Activated CD4-positive, alpha-beta T cell treated with anti-CD3 and anti-CD28 coated beads, Interleukin-2, amount 10 ng/mL, durations not matched to agents 7 days and 5 days (primary cell): ENCODE data around the gene TRAF3IP3. TPM values are rescaled to one million over a fixed set of nuclear protein-coding genes. Genes with fewer than 3 reads are reported as not detected.

ENCODE experiments used
- CTCF ChIA-PET: fragments of 350-600 bp; sonication (Branson Sonifier 250); formaldehyde crosslinking; loops from one replicate; lab custom pipeline; 2021; ENCODE audit warnings: antibody characterized with exemption; lab: Charles Lee
- POLR2A ChIA-PET: fragments of 350-600 bp; sonication (Branson Sonifier 250); formaldehyde crosslinking; loops from one replicate; lab custom pipeline; 2021; ENCODE audit warnings: antibody characterized with exemption; lab: Charles Lee
- DNase-seq: peaks from one replicate; pipeline ENCODE4 v3.0.0-alpha.2; 2020
- H3K27ac Mint-ChIP-seq: one replicate; pipeline ENCODE4 v1.8.0; 2021; ENCODE audit warnings: mild to moderate bottlenecking, moderate library complexity, mixed read lengths
- H3K27me3 Mint-ChIP-seq: one replicate; pipeline ENCODE4 v1.8.0; 2021; ENCODE audit warnings: mixed read lengths
- H3K36me3 Mint-ChIP-seq: one replicate; pipeline ENCODE4 v1.8.0; 2021; ENCODE audit warnings: low read depth, mixed read lengths
- H3K4me1 Mint-ChIP-seq: one replicate; pipeline ENCODE4 v1.8.0; 2021; ENCODE audit warnings: mixed read lengths
- H3K4me3 Mint-ChIP-seq: one replicate; pipeline ENCODE4 v1.8.0; 2021; ENCODE audit warnings: mild to moderate bottlenecking, moderate library complexity, mixed read lengths
- H3K9me3 Mint-ChIP-seq: one replicate; pipeline ENCODE4 v1.8.0; 2021; ENCODE audit warnings: mixed read lengths
- total RNA-seq, 2 experiments: library from RNA; stranded (reverse); gene quantifications; one replicate each; pipeline ENCODE4 v1.2.3, GENCODE V29; 2021

TRAF3IP3 gene
- total RNA-seq, 2 experiments from 2014 or later = 426 to 434 TPM

- POLR2A ChIA-PET = no interaction called here
- CTCF ChIA-PET = interaction anchor here (0.6 to 2.8 kb wide), 15 partner anchors 8 to 70 kb away, joined by 3 to 14 read pairs (median 8); partner anchors contain the start of gene C1orf74
- Mint-ChIP-seq H3K4me1 (peaks cover 20% of the 10 kb centered on the region), H3K27me3 (peaks cover 21% of the 10 kb centered on the region), H3K36me3 (no peaks in the 10 kb centered on the region), H3K27ac (no peak overlapping the region), H3K9me3 (no peaks in the 10 kb centered on the region), H3K4me3 (no peak overlapping the region)
- no peak for DNase-seq
Observed at GRCh38 chr1:209822706-209823105, 66.9 kb downstream of the TRAF3IP3 start.

- DNase-seq = peak; percentile 39
- H3K27ac Mint-ChIP-seq = no peak overlapping the region
- H3K9me3 Mint-ChIP-seq = no peaks in the 10 kb centered on the region
- CTCF ChIA-PET = interaction anchor here (0.6 to 2.8 kb wide), 21 partner anchors 9 to 69 kb away, joined by 3 to 14 read pairs (median 5); partner anchors contain the start of gene C1orf74
- no peak overlapping the region for H3K4me3 Mint-ChIP-seq
- peaks cover 21% of the 10 kb centered on the region for H3K27me3 Mint-ChIP-seq
- H3K36me3 Mint-ChIP-seq = no peaks in the 10 kb centered on the region
- POLR2A ChIA-PET = no interaction called here
- H3K4me1 Mint-ChIP-seq = peaks cover 20% of the 10 kb centered on the region
Observed at GRCh38 chr1:209823143-209824041, 67.5 kb downstream of the TRAF3IP3 start.

DNA sequence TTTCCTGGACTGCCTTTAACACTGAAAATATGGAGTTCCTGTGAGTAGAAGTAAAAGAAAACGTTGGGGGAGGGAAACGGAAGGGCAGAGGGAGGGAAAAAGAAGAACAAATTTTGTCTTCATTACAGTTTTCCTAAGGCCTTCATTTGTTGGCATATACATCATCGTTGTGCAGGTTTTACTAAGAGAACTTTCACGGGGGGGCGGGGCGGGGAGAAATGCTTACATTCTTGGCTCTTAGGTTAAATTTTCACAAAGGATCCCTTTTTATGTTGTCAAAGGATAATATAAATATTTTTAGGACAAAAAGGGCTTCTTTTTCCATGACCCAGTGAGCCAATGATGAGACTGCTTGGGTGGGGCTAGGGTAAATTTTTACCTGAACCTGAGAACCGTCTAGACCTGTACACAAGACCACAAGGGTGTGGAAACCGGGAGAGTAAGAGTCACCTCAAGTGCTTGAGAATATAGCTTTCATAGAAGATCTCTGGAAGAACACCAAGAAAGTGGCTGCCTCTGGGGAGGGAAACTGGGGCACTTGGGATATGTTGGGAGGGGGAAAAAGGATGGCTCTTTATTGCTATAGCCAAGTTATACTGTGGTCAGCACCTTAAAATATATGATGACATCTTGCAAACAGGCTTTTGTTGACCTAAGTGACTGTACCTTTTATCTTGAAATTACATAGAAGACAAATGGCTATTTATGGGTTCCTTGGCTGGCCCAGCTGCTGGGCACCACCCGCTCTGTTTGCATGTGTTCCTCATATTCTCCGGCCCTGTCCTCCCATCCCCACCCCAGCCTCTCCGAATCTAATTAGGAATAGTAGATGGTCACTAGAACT lies 70.0 kb downstream of the TRAF3IP3 start:
- no peak for DNase-seq
- POLR2A ChIA-PET = no interaction called here
- CTCF ChIA-PET = interaction anchor here (0.6 to 1.2 kb wide), 3 partner anchors 10 to 457 kb away, joined by 3 read pairs; no protein-coding TSS in a partner anchor
- Mint-ChIP-seq H3K27ac (no peak overlapping the region), H3K36me3 (peaks cover 12% of the 10 kb centered on the region), H3K4me3 (no peak overlapping the region), H3K27me3 (peaks cover 13% of the 10 kb centered on the region), H3K9me3 (no peaks in the 10 kb centered on the region), H3K4me1 (peaks cover 40% of the 10 kb centered on the region)

DNA sequence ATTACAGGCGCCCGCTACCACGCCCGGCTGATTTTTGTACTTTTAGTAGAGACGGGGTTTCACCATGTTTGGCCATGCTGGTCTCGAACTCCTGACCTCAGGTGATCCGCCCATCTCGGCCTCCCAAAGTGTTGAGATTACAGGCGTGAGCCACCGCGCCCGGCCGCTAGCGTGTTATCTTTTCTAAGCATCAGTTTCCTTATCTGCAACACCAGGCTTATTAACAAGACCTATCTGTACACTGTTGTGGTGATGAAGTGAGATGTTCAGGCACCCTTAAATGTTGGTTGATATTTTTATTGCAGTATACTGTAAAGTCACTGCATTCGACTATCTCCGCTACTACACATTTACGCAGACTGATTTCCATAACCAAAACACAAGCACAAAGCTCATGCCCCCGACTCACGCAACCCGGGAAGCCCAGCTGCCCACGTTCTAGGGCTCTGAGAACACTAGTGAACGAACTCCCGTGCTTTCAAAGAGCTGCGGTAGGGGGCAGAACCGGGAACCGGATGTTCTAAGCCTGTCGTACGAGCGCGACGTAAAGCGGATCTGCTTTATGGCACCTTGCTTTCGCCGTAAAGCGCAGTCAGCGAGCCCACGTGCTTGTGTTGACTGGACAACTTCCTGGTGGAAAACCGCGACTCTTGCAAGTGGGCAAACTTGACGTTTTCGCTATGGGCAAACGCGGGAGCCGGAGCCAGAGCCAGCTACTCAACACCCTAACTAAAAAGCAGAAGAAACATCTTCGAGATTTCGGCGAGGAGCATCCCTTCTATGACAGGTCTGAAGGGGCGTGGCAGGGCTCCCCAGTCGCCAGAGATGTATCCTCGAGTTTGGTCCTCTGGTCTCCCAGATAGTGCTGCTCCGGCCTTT lies 71.8 kb downstream of the TRAF3IP3 start, which contains the start of gene UTP25:
Gene UTP25, plus strand, starts transcription at position 589 of the 879 bp plus-strand sequence. Its CDS starts 92 bp downstream, at position 681.
- DNase-seq = peak; percentile 95
- Mint-ChIP-seq H3K36me3 (peaks cover 22% of the 10 kb centered on the region), H3K4me1 (peaks cover 42% of the 10 kb centered on the region), H3K27me3 (peaks cover 6% of the 10 kb centered on the region), H3K27ac (peak within 1 kb of the TSS; percentile 94), H3K4me3 (peak within 1 kb of the TSS; percentile 87), H3K9me3 (no peaks in the 10 kb centered on the region)
- ChIA-PET POLR2A (no interaction called here), CTCF (interaction anchor here (0.9 to 1.8 kb wide), 16 partner anchors 9 to 514 kb away, joined by 3 to 7 read pairs (median 3); partner anchors contain the start of gene TRAF3IP3)

DNA sequence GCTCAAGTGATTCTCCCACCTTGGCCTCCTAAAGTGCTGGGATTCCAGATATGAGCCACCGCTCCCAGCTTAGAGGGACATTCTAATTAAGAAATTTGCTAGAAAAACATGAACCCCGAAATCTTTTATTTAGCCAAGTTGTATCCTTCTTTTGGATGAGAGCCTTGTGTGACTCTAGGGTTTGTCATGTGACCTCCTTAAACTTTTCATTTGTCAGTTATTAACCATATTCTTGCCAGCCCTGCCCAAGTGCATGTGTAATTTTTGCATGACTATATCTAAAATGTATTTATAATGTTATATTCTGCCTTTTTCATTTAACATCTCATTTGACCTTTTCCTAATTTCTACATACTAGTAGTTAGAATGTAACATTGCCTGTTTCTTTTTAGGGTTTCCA lies 73.9 kb downstream of the TRAF3IP3 start:
- ChIA-PET CTCF (interaction anchor here (1.3 kb wide), 1 partner anchor 80 kb away, joined by 3 read pairs; no protein-coding TSS in a partner anchor), POLR2A (no interaction called here)
- DNase-seq = no peak
- peak overlapping the region; percentile 87 for H3K4me3 Mint-ChIP-seq
- peak overlapping the region; percentile 38 for H3K27ac Mint-ChIP-seq
- peaks cover 2% of the 10 kb centered on the region for H3K27me3 Mint-ChIP-seq
- H3K4me1 Mint-ChIP-seq = peaks cover 39% of the 10 kb centered on the region
- peaks cover 39% of the 10 kb centered on the region for H3K36me3 Mint-ChIP-seq
- H3K9me3 Mint-ChIP-seq = no peaks in the 10 kb centered on the region

- Mint-ChIP-seq H3K9me3 (no peaks in the 10 kb centered on the region), H3K4me1 (peaks cover 42% of the 10 kb centered on the region), H3K27me3 (no peaks in the 10 kb centered on the region), H3K4me3 (no peak overlapping the region), H3K27ac (no peak overlapping the region), H3K36me3 (peaks cover 45% of the 10 kb centered on the region)
- ChIA-PET CTCF (interaction anchor here (1.3 to 1.7 kb wide), 2 partner anchors 22 to 81 kb away, joined by 3 to 4 read pairs; no protein-coding TSS in a partner anchor), POLR2A (no interaction called here)
- no peak for DNase-seq
Observed at GRCh38 chr1:209830722-209831121, 74.9 kb downstream of the TRAF3IP3 start.

GRCh38 chr1:209831615-209832014 lies 75.8 kb downstream of the TRAF3IP3 start:
- CTCF ChIA-PET = interaction anchor here (1.2 to 1.7 kb wide), 2 partner anchors 11 to 23 kb away, joined by 3 to 4 read pairs; no protein-coding TSS in a partner anchor
- POLR2A ChIA-PET = no interaction called here
- H3K36me3 Mint-ChIP-seq = peaks cover 53% of the 10 kb centered on the region
- no peak for DNase-seq
- no peaks in the 10 kb centered on the region for H3K9me3 Mint-ChIP-seq
- no peaks in the 10 kb centered on the region for H3K27me3 Mint-ChIP-seq
- no peak overlapping the region for H3K27ac Mint-ChIP-seq
- no peak overlapping the region for H3K4me3 Mint-ChIP-seq
- H3K4me1 Mint-ChIP-seq = peaks cover 42% of the 10 kb centered on the region

Other genes starting within 250 kb of the TRAF3IP3 start
- not detected for gene CAMK1G, start 172.3 kb upstream of the TRAF3IP3 start, total RNA-seq
- 1 to 10 TPM; 1.3 to 1.9 TPM for gene LAMB3, start 103.6 kb upstream of the TRAF3IP3 start, total RNA-seq
- under 1 TPM; 0.56 to 0.64 TPM for gene G0S2, start 80.6 kb upstream of the TRAF3IP3 start, total RNA-seq
- 1 to 10 TPM; 1.5 TPM for gene HSD11B1, start 51.2 kb upstream of the TRAF3IP3 start, total RNA-seq
- 1 to 10 TPM; 1.9 to 2.0 TPM for gene C1orf74, start 28.5 kb downstream of the TRAF3IP3 start, total RNA-seq
- gene IRF6, start 50.1 kb downstream of the TRAF3IP3 start, total RNA-seq = not detected
- gene UTP25, start 71.9 kb downstream of the TRAF3IP3 start, total RNA-seq = 1 to 10 TPM; 8.4 to 9.5 TPM
- gene SYT14, start 182.2 kb downstream of the TRAF3IP3 start, total RNA-seq = not detected